Activated CD4-positive, alpha-beta T cell treated with anti-CD3 and anti-CD28 coated beads, Interleukin-10, Interleukin-2, amounts not matched to agents 100 ng/mL and 50 ng/mL, durations not matched to agents 16 hours and 8 hours (primary cell): ENCODE results near the gene UTP18.
"Not testable (repeated sequence)": the region's sequence is repeated elsewhere in the genome, so short reads cannot be mapped to it uniquely, and the experiment has no call there.

Source experiments
- DNase-seq: peaks from one replicate; pipeline ENCODE4 v3.0.0-alpha.2; 2020

Gene UTP18

DNA sequence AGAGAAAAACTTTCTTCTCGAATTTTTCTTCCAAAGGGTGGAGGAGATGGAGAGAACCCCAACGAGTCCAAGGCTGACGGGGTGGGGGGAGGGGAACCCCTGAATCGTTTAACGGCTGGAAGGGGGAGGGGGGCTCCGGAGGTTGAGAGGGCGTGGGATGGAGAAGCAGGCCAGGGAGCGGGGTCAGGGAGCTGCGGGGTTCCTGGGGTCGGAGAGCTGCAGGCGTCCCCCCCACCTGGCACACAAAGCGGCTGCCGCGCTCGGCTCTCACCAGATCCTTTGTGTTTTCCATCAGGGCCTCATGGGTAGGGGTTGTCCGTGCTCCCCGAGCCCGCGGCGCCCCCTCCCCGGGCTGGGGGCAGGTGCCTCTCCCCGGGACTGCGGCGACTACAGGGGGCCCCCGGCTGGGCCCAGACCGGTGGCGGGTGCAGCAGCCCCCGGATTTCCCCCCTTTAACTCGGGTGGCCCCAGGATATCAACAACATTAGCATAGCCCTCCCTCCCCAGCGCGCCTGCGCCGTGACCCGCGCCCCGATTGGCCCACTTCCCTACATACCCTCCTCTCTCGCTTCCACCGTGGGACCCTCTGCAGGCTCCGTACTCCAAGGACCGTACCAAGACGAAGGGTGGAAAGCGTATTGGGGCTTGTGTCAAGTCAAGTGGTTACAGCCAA, 646 bp upstream of the UTP18 start, which contains the start of gene MBTD1:
Gene MBTD1 (minus strand): TSS at position 486 of the 673 bp plus-strand sequence. CDS start 34,888 bp downstream, outside the sequence.
- DNase-seq, result peak; percentile 96

DNA sequence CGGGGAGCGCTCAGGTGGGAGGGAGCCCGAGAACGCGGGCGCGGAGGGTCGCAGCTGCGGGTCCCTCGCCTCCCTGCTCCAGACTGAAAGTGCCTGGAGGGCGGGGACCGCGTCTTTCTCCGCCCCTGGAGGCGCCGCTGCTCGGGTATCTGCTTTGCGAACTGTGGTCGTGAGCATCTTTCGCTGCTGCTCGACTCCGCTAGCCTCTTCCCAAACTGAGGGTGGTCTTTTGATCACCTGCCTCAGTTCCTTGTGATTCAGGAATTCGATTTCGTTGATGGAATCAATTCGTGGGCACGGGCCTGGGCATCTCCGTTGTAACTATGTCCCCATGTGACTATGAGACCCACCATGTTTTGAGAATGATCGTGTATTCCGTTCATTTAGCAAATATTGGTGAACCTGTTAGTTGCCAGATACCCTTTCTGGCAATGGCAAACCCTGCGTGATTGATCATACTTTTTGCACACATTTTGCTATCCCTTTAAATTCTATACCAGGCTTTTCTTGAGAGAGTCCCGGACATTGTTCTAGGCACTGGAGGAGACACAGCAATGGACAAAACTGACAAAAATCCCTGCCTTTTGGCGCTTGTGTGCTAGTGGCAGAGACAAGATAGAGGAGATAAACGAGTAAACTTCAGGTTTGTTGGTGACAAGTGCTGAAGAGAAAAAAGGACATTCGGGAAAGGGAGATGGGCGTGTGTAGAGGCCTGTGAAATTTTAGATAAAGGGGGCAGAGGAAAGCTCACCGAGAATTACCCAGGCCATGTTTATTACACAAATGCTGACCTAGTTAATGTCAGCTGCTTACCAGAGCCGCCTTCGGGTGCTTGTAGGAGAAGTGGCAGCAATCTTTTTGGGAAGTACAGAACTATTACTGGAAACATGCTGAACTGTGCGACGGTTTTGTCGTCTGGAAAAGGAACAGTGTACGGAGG, 948 bp downstream of the UTP18 start:
- DNase-seq, result no peak

DNA sequence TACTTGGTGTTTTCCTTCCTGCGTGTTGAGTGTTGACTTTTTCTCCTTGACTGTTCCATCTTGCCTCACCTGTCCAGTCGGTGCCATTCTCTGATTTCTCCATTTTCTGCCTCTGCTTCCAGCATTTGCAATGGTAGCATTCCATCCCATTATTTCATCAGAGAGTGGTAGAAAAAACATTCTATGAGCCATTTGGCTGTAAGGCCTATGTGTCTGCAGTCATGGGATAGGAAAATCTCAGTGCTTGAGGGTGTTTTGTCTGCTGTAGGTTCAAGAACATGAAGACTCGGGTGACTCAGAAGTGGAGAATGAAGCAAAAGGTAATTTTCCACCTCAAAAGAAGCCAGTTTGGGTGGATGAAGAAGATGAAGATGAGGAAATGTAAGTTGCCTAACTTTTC, 2.7 kb downstream of the UTP18 start:
- DNase-seq, result peak; percentile 31

DNA sequence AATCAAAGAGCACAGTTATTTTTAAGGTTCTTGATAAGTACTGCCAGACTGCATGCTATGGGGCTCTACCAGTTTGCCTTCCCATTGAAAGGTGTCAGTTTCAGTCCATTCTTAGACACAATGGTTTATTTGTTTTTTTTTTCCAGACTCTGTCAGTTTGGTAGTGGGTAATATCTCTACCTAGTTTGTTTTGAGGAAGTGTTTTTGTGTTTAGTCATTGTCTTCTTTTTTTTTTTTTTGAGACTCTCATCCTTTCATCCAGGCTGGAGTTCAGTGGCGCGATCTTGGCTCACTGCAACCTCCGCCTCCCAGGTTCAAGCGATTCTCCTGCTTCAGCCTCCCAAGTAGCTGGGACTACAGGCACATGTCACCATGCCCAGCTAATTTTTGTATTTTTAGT, 4.1 kb downstream of the UTP18 start:
- DNase-seq, result not testable (repeated sequence)

DNA sequence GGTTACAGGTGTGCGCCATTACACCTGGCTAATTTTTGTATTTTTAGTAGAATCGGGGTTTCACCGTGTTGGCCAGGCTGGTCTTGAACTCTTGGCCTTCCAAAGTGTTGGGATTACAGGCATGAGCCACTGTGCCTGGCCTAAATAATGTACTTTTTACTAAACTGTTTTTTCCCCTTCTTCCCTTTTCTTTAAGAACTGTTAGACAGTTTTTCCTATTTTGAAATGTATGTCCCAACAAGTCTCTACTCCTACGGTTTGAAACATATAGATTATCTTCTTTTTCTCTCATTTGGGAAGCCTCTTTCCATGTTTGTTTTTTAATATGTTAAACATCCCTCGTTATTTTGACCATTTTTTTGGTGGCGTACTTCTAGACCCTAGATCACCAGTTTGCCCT, 9.6 kb downstream of the UTP18 start:
- DNase-seq, result no peak

DNA sequence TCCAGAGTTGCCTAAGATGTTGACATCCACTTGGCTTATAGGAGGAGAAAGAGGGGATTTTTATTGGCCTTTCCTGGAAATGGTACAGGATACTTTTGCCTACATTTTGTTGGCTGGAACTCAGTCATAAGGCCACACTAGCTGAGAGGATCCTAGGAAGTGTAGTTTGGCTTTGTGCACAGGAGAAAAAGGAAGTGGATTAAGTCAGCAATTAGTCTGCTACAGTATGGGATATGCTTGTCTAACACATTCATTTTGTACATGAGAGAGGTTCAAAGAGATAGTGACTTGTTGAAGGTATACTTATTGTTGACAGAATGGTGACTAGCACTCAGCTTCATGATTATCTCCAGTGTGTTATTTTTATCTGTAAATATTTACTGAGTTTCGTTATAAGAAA, 10.3 kb downstream of the UTP18 start:
- no peak for DNase-seq

DNA sequence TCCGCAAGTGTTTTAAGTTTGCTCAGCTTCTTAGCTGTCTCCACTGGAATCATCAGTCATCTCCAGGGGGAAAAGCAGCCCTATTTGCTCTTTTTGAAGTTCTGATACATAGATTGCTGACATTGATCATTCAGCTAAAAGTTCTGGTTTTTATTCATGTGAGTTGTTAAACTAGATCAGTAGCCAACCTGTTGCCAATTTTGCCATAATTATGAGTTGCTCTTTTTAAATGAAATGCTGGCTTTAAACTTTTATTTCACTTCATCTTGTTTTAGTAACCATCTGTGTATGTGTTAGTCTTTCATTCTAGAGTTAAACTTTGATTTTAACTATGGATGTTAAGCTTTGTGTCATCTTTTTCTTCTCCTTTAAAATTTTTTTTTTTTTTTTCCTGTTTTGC, 12.5 kb downstream of the UTP18 start:
- DNase-seq, result no peak

DNA sequence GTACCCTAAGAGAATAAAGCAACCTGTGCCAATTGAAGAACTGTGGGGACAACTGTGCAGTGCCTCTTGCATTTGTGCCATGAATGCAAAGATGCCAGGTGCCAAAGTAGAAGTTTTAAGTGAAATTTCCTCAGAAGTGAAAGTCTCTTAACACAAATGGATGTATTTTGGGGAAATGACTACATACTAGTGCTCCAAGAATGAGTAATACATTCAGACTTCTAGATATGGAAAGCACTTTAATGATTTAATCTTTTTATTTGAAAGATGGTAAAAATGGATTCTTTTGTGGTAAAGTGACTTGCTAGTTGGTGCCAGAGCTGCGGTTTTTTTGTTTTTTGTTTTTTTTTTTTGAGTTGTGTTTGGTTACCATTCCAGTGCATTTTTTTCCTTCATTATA, 15.0 kb downstream of the UTP18 start:
- DNase-seq, result peak; percentile 26

DNA sequence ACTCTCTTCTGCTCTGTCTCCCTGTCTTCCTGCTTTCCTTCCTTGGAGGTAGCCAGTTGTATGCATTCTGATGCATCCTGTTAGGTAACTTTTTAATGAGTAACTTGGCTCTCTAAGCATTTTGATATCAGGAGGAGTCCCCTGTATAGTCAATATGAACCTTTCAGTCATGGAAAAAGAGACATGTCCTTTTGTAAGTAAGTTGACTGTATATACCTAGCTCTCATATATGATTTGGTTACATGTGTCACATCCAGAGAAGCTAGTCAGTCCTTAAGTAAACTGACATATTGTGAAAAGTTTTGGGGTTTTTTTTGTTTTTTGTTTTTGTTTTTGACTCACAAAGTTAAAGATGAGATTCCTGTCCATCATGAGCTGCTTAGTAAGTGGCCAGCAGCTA, 18.8 kb downstream of the UTP18 start:
- peak; percentile 23 for DNase-seq

DNA sequence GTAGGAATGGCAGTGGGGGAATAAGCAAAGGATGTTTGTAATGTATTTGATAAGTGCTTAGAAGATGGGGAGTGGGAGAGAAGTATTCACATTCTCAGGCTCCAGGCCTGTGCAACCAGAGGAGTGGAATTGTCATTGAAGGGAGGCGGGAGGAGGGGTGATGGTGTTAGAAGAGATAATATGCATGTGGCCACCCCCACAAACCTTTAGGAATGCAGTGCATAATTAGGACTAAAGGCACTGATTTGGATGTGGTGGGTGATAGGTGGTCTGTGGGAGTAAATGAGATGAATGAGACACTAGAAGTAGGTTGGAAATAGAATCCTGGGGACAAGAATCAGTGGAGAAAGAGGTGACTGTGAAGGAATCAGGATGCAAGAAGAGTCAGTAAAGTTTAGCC, 27.1 kb downstream of the UTP18 start:
- no peak for DNase-seq

DNA sequence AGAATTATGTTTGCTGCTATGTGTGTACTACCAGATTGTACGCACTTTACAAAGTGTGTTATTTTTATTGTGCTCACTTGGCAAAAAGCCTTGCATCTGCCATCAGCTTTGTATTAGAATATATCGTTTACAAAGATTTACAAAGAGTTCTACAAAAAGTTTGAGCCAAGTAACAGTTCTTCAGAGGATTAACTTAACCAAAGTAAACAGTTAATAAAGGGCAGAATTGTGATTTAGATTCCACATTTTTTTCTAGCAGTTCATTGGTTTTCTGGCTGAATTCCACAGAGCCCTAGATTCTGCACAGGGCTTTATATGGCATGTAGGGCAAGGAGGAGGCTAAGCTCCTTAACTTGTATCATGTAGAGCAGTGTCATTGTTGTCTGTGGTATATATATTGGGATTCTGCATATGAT, 29.4 kb downstream of the UTP18 start:
- DNase-seq, result no peak

DNA sequence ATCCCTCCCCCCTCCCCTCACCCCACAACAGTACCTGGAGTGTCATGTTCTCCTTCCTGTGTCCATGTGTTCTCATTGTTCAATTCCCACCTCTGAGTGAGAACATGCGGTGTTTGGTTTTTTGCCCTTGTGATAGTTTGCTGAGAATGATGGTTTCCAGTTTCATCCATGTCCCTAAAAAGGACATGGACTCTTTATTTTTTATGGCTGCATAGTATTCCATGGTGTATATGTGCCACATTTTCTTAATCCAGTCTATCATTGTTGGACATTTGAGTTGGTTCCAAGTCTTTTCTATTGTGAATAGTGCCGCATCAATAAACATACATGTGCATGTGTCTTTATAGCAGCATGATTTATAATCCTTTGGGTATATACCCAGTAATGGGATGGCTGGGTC, 34.0 kb downstream of the UTP18 start:
- not testable (repeated sequence) for DNase-seq

DNA sequence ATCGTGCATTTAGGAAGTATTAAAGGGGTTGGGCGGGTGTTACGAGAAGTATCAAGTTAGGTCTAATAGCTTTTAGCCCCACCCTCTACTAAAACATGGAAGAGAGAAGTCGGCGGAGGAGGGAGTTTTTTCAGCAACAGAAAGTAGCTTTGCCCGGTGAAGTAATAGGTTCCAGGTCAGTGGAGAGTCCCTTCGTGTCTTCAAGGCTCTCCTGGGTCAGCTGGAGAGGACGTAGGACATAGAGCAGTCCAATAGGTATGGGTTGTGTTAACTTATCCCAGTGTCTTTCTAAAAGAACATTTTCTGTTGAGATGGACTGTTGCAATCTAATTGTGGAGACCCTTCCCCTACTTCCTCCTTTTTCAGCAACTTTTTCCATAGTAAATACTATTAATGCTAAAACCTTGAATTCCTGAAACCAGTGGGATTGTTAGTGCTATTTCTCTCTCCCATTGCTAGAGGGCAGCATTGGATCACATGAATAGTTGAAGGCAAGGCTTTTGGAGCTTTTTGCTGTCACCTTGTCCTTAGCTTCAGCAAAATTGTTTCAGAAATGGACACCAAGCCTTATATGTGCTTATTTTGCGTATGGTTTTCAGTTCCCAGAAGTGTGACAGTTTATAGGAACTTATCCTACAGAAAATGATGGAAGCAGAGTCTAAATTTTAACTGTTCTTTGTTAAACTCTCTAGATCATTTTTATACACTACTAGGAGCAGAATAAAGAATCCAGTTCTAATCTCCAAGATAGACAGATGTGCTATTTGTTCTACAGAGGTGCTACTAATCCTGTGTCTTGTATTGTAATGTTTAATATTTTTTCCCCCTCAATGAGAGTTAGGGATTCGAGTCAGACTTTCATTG, 38.4 kb downstream of the UTP18 start:
- peak; percentile 17 for DNase-seq

DNA sequence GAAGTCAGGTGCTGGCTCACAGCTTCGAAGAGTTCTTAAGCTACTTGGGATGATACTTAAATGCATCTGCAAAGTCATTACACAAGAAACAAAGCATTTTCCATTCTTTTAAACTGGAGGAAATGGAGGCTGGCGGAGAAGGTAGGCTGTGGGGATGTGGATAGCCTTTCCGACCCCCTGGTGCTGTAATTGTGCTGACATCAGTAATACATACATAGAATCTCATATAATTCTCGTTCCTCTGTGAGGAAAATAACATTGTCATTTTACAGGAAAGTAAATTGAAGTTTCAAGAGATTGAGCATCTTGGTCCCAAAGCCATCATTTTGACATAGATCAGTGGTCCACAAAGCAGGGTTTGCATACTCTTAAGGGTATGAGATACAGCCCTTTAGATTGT, 39.5 kb downstream of the UTP18 start:
- no peak for DNase-seq

DNA sequence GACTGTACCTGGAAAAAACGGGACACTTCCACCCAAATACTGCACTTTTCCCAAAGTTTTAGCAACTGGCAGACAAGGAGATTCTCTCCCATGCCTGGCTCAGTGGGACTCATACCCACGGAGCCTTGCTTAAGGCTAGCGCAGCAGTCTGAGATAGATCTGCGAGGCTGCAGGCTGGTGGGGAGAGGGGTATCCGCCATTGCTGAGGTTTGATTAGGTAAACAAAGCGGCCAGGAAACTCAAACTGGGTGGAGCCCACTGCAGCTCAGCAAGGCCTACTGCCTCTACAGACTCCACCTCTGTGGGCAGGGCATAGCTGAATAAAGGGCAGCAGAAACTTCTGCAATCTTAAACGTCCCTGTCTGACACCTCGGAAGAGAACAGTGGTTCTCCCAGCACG, 44.8 kb downstream of the UTP18 start:
- no peak for DNase-seq

DNA sequence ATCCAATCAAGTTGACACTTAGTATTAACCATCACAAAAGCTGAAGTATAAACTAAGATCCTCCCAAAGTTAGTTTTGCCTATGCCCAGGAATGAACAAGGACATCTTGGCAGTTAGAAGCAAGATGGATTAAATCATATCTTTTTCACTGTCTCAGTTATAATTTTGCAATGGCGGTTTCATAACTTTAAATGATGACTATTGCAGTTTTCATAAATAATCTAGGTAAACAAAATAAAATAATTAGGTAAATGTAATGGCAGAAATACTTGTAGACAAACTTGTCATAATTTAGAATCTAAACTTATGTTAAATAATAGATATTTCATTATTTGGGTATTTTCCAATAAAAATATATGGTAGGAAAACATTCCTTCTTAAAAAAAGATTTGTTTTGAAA, 51.7 kb downstream of the UTP18 start:
- not testable (repeated sequence) for DNase-seq

DNA sequence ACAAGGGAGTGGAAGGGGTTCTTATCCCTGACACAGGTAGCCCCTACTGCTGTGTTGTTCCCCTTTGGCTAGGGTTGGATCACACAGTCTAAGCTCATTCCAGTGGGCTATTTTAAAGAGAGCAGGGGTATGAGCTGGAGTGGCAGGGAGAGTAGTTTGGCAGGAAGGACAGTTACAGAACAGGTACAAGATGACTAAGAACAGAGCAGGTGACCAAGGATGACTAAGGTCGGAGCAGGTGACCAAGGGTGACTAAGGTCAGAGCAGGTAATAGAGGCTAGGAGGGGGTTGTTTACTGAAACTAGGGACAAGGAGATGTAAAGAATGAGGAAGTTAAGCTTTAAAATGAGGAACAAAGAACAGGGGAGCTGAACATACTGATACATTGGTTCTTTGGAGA, 58.8 kb downstream of the UTP18 start:
- DNase-seq, result no peak

DNA sequence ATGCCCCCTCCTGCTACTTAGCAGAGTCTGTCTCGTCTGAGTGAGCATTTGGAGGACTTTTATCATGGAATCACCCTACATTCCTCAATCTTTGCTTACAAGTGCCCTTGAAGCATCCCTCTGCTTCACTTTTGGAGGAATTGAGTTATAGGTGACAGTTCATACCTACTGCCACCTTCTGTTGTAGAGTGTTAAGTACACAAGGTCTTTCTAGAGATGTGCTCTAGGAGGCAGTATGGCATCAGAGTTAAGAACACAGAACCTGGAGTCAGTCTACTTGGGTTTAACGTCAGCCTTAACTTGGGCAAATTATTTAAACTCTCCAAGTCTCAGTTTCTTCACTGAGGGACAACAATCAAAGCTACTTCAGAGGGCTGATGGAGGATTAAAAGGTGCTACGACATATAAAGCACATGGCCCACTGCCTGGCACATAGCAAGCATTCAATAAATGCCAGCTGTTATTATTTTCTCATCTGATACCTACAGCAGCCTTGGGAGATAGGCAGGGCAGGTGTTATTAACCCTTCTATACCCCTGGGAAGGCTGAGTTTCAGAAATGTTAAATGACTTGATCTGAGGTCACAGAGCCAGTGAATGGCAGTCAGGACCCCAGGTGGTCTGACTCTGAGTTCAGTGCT, 62.2 kb downstream of the UTP18 start:
- peak; percentile 28 for DNase-seq

DNA sequence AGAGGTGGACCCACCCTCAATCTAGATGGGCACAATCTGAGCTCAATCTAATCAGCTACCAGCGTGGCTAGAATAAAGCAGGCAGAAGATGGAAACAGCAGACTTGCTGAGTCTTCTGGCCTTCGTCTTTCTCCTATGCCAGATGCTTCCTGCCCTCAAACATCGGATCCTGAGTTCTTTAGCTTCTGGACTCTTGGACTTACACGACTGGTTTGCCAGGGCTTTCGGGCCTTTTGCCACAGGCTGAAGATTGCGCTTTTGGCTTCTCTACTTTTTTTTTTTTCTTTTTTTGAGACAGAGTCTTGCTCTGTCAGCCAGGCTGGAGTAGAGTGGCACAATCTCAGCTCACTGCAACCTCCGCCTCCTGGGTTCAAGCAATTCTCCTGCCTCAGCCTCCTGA, 65.1 kb downstream of the UTP18 start:
- DNase-seq, result no peak

DNA sequence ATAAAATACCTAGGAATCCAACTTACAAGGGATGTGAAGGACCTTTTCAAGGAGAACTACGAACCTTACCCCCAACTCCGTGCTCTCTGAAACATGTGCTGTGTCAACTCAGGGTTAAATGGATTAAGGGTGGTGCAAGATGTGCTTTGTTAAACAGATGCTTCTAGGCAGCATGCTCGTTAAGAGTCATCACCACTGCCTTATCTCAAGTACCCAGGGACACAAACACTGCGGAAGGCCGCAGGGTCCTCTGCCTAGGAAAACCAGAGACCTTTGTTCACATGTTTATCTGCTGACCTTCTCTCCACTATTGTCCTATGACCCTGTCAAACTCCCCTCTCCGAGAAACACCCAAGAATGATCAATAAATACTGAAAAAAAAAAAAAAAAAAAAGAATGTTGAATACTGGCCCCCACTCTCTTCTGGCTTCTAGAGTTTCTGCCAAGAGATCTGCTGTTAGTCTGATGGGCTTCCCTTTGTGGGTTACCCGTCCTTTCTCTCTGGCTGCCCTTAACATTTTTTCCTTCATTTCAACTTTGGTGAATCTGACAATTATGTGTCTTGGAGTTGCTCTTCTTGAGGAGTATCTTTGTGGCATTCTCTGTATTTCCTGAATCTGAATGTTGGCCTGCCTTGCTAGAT, 70.6 kb downstream of the UTP18 start:
- not testable (repeated sequence) for DNase-seq

DNA sequence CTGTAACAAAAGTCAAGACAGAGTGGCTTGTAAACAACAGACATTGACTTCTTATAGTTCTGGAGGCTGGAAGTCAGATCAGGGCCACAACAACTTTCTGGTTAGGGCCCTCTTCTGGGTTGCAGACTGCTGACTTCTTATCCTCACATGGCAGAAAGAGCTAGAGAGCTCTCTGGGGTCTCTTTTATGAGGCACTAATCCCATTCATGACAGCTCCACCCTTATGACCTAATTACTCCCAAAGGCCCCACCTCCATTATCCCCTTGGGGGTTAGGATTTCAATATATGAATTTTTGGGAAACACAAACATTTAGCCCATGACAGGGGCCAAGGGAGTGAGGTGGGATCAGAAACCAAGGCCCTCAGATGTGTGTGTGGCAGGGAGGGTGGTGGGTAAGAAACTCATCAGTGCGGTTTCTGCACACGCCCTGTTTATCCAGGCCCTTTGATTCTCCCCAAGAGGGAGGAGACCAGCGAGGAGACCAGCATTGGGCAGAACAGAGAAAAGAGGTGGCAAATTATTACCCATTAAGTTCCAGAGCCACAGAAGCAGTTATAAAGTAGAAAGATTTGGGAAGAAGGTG, 74.8 kb downstream of the UTP18 start:
- no peak for DNase-seq
